SIG-M5 (cell line): ENCODE data around the gene PIGS.

Experiments
- DNase-seq: peaks from one replicate; lab custom pipeline; 2025; lab: John Stamatoyannopoulos, UW

PIGS gene

GRCh38 chr17:28550858-28551257 lies 20.5 kb downstream of the PIGS start:
- DNase-seq: no peak

GRCh38 chr17:28549236-28550132 lies 21.8 kb downstream of the PIGS start:
- DNase-seq: no peak

- DNase-seq: no peak
Observed at GRCh38 chr17:28548417-28549130, 22.8 kb downstream of the PIGS start.

DNA sequence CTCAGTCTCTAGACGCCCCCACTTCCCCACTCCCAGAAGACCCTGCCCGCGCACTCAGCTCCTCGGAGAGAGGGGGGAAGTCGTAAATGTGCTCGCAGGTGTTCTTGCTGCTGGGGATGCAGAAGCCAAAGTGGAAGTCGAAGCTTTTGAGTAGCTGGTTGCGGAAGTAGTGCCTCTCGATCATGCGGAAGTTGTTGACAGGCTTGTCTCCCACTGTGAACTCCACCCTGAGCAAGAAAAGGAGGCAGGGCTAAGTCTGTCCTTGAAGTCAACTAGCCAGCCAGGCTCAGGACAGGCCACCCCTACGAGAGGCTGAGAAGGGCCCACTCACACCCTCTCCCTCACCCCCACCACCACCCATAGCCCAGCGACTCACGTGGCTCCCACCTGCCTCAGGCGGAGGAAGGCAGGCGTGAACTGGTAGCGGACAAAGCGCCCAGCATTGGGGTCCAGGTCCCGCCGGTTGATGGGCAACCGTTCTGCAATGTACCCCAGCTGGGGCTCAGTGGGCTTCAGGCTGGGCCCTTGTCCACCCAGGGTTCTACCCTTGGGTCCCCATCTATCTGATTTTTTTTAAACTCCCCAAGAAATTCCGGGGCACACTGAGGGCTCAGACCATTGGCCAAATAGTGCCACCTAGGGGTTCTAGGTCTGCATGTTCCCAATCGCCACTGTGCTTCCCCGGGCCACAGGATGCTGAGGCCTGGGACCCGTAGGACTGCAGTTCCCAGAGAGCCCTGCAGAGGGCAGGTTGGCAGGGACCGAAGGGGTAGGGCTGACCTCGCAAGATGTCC lies 23.5 kb downstream of the PIGS start:
- DNase-seq: no peak

GRCh38 chr17:28547096-28547622 lies 24.2 kb downstream of the PIGS start:
- no peak for DNase-seq

DNA sequence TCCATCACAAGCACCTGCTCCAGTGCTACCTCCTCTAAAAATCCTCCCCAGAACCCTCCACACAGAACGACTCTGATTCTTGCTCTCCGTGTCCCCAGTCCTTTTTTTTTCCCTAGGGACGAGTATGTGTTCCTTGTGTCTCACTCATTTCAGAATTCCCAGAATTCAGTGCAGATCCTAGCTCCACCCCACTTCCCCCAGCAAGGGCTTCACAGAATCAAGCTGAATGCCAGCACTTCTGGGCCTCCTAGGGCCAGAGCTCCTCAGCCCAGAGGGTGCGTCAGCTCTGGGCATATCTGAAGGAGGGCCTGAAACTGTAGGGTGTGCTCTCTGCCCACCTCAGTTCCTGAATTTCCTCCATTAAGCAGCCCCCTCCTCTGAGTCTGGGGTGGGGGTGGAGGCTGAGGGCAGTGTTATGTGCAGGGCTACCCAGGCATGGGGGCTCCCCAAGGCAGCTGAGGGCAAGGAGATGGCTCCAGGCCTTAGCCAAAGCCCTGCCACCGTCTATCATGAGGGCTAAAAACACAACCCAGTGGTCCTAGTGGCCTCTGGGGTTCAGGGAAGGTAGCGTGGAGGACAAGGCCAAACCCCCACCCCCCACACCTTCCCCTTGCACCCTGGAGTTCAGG lies 25.4 kb downstream of the PIGS start:
- DNase-seq: no peak

- DNase-seq: no peak
Observed at GRCh38 chr17:28545141-28545503, 26.2 kb downstream of the PIGS start.

GRCh38 chr17:28544402-28545140 lies 26.8 kb downstream of the PIGS start:
- DNase-seq: no peak

- DNase-seq: no peak
Observed at GRCh38 chr17:28541439-28541838, 29.9 kb downstream of the PIGS start.

GRCh38 chr17:28540231-28540630 lies 31.1 kb downstream of the PIGS start:
- DNase-seq: no peak

GRCh38 chr17:28538296-28538895 lies 32.9 kb downstream of the PIGS start:
- DNase-seq: no peak

- no peak for DNase-seq
Observed at GRCh38 chr17:28537219-28537610, 34.1 kb downstream of the PIGS start.

DNA sequence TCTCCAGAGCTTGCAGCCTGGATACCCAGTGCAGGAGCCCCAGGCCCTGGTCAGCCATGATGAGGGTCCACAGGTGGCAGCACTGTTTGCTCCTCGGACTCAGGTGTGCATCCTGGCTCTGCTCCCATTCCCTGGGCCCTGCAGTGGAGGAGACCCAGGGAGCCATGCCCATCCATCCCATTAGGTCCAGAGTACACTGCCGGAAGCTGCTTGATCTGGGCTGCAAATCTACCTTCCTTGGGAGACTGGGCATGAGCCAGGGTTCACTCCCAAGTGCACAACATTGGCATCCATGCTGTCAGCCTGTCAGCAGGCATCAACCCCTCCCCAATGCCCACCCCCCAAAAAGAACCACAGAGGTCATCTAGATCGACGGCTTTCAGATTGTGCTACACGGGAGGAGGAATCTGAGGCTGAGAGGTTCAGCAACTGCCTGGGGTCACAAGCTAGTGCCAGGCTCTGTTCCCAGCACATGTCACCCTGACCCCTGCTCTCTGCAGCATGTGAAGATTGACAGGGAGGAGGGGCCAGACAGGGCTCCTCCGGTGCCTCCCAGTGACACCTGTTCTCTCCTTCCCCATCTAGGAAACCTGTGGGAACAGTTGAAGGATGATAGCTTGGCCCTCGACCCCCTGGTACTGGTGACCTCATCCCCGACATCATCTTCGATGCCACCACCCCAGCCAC lies 34.6 kb downstream of the PIGS start:
- DNase-seq: no peak

GRCh38 chr17:28534740-28535375 lies 36.5 kb downstream of the PIGS start:
- DNase-seq: no peak

GRCh38 chr17:28533091-28533807 lies 38.1 kb downstream of the PIGS start:
- DNase-seq: no peak

GRCh38 chr17:28532050-28532960 lies 39.0 kb downstream of the PIGS start:
- DNase-seq: no peak

GRCh38 chr17:28530926-28531325 lies 40.4 kb downstream of the PIGS start:
- DNase-seq: no peak

DNA sequence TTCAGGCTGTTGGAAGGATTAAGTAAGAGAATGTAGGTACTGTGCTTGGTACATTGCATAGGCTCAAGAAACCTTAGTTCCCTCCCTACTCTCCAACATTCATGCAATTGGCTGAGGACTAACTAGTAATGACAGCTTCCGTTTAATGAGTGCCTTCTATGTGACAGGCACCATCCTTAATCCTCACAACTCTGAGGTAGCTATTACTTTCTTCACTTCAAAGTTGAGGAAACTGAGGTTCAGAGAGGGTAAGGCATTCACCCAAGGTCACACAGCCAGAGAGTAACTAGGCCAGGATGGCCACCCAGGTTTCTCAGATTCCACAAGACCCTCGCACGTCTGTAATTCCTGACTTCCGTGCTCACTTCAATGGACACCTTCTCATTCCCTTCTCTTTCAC lies 41.1 kb downstream of the PIGS start:
- no peak for DNase-seq
